CD4-positive, alpha-beta T cell (primary cell): ENCODE data around the gene DNAJC7. TPM values are rescaled to one million over a fixed set of nuclear protein-coding genes. Genes with fewer than 3 reads are reported as not detected.

ENCODE experiments used
- ATAC-seq: fragments of 200-7000 bp; cut with Tn5 transposase; one replicate; pipeline ENCODE4 v1.10.0; 2022; ENCODE audit warnings: mild to moderate bottlenecking; ENCODE audit not compliant: poor library complexity
- CTCF ChIA-PET: fragments of 350-600 bp; sonication (Branson Sonifier 250); formaldehyde crosslinking; loops from one replicate; lab custom pipeline; 2021; ENCODE audit warnings: antibody characterized with exemption, inconsistent platforms; lab: Charles Lee
- POLR2A ChIA-PET: fragments of 350-600 bp; sonication (Branson Sonifier 250); formaldehyde crosslinking; loops from one replicate; lab custom pipeline; 2021; ENCODE audit warnings: antibody characterized with exemption, inconsistent platforms; lab: Charles Lee
- DNase-seq, 14 experiments: peaks; one replicate each; pipeline ENCODE4 v3.0.0-alpha.2; 2013 to 2020; ENCODE audit warnings: mixed read lengths in 2 of 14
- H3K27ac ChIP-seq, 2 donors: one replicate each; pipeline versions ENCODE4 v1.5.1 to v1.7.0; 2013; ENCODE audit warnings: low read length in 2 of 2, low read depth in 1 of 2, mild to moderate bottlenecking in 1 of 2
- H3K27me3 ChIP-seq, 2 experiments: 1 replicate in 1 of 2; 2 replicates in 1 of 2; pipeline versions ENCODE4 v1.6.1 to v1.7.0; 2013; ENCODE audit warnings: low read length in 2 of 2, control low read depth in 1 of 2, mild to moderate bottlenecking in 1 of 2, moderate library complexity in 1 of 2; ENCODE audit not compliant: insufficient read depth in 2 of 2, control insufficient read depth in 1 of 2
- H3K36me3 ChIP-seq: one replicate; pipeline ENCODE4 v1.6.1; 2013; ENCODE audit warnings: low read length, control low read depth; ENCODE audit not compliant: insufficient read depth
- H3K4me1 ChIP-seq: one replicate; pipeline ENCODE4 v1.6.1; 2013; ENCODE audit warnings: low read length, control low read depth; ENCODE audit not compliant: insufficient read depth
- H3K4me3 ChIP-seq: one replicate; pipeline ENCODE4 v1.5.1; 2013; ENCODE audit warnings: mild to moderate bottlenecking, low read length, moderate library complexity
- H3K9me3 ChIP-seq, 2 experiments: 1 replicate in 1 of 2; 2 replicates in 1 of 2; pipeline versions ENCODE4 v1.6.1 to v1.7.0; 2013; ENCODE audit warnings: low read length in 2 of 2, mild to moderate bottlenecking in 2 of 2, control low read depth in 1 of 2, moderate library complexity in 1 of 2; ENCODE audit not compliant: control insufficient read depth in 1 of 2, insufficient read depth in 1 of 2
- H3K27ac Mint-ChIP-seq: one replicate; pipeline ENCODE4 v1.8.0; 2020; ENCODE audit warnings: mixed read lengths
- H3K27me3 Mint-ChIP-seq: one replicate; pipeline ENCODE4 v1.8.0; 2021; ENCODE audit warnings: mixed read lengths
- H3K36me3 Mint-ChIP-seq: one replicate; pipeline ENCODE4 v1.8.0; 2021; ENCODE audit warnings: low read depth, mixed read lengths
- H3K4me1 Mint-ChIP-seq: one replicate; pipeline ENCODE4 v1.8.0; 2021; ENCODE audit warnings: low read depth, mixed read lengths
- H3K4me3 Mint-ChIP-seq: one replicate; pipeline ENCODE4 v1.8.0; 2020; ENCODE audit warnings: mild to moderate bottlenecking, mixed read lengths
- H3K9me3 Mint-ChIP-seq: one replicate; pipeline ENCODE4 v1.8.0; 2020; ENCODE audit warnings: mixed read lengths
- intact Hi-C, 2 experiments: fragments of 100-400 bp; cut with DNase I in 1 of 2; cut with micrococcal nuclease in 1 of 2; formaldehyde crosslinking; loops; one replicate each; pipeline versions ENCODE4 v1.15.1 to v1.9.0; 2023 to 2025; cut with DNase I, micrococcal nuclease
- total RNA-seq, 174 experiments: library from RNA in 2 of 174; stranded (reverse) in 2 of 174; gene quantifications; one replicate each; pipeline ENCODE4 v1.2.3 and lab custom pipeline; 2021 to 2026
- TF ChIP-seq, protein P1 (sequence below): fragments of 200-600 bp; IDR thresholded peaks from one replicate; pipeline ENCODE4 v1.8.0; 2022; ENCODE audit warnings: antibody characterized with exemption, mild to moderate bottlenecking

The DNAJC7 gene
- total RNA-seq, 2 experiments from 2014 or later, result 117 to 140 TPM

DNA sequence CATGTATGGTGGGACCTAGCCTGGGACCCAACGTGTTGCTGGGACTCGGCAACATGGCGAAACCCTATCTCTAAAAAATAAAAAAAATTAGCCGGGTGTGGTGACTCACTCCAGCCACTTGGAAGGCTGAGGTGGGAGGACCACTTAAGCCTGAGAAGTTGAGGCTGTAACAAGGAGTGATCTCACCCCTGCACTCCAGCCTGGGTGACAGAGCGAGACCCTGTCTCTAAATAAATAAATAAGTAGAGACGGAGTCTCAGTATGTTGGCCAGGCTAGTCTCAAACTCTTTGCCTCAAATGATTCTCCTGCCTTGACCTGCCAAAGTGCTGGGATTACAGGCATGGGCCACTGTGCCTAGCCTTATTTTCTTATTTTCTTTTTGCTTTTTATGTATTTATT lies 60.7 kb downstream of the DNAJC7 start:
- Histone ChIP-seq H3K4me1 (no peaks in the 10 kb centered on the region), H3K27me3 (no peaks in the 10 kb centered on the region), H3K27ac (no peak overlapping the region), H3K4me3 (no peak overlapping the region), H3K9me3 (no peaks in the 10 kb centered on the region), H3K36me3 (no peaks in the 10 kb centered on the region)
- ChIA-PET CTCF (no interaction called here), POLR2A (no interaction called here)
- H3K4me1 Mint-ChIP-seq, result no peaks in the 10 kb centered on the region
- H3K27ac Mint-ChIP-seq, result no peak overlapping the region
- H3K36me3 Mint-ChIP-seq, result no peaks in the 10 kb centered on the region
- H3K27me3 Mint-ChIP-seq, result no peaks in the 10 kb centered on the region
- TF ChIP-seq, protein P1, sequence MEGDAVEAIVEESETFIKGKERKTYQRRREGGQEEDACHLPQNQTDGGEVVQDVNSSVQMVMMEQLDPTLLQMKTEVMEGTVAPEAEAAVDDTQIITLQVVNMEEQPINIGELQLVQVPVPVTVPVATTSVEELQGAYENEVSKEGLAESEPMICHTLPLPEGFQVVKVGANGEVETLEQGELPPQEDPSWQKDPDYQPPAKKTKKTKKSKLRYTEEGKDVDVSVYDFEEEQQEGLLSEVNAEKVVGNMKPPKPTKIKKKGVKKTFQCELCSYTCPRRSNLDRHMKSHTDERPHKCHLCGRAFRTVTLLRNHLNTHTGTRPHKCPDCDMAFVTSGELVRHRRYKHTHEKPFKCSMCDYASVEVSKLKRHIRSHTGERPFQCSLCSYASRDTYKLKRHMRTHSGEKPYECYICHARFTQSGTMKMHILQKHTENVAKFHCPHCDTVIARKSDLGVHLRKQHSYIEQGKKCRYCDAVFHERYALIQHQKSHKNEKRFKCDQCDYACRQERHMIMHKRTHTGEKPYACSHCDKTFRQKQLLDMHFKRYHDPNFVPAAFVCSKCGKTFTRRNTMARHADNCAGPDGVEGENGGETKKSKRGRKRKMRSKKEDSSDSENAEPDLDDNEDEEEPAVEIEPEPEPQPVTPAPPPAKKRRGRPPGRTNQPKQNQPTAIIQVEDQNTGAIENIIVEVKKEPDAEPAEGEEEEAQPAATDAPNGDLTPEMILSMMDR, result no peak
- DNase-seq (no peak), ATAC-seq (no peak)
- intact Hi-C loops, result no loop called here
- H3K4me3 Mint-ChIP-seq, result no peak overlapping the region
- no peaks in the 10 kb centered on the region for H3K9me3 Mint-ChIP-seq

DNA sequence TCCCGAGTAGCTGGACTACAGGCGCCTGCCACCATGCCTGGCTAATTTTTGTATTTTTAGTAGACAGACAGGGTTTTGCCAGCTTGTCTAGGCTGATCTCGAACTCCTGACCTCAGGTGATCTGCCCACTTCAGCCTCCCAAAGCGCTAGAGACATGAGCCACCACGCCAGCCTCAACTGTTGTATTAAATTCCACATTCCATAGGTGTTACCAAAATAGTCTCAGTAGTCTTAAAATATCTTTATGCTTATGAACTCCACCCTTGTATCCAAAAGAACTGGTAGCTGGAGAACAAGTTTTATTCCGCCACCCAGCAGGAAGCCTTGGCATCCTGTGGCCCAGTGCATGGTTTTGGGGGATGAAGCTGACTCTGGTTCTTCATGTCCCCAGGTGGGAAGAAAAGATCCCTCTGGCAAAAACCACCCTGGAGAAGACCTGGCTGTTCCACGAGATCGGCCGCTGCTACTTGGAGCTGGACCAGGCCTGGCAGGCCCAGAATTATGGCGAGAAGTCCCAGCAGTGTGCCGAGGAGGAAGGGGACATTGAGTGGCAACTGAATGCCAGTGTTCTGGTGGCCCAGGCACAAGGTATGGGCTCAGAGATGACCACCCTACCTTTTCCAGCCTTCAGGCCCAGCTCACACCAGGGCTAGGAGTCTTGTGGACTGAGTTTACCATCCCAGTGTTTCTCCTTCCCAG lies 68.3 kb downstream of the DNAJC7 start:
- no peak overlapping the region for H3K27ac ChIP-seq
- no peaks in the 10 kb centered on the region for H3K4me1 ChIP-seq
- no peaks in the 10 kb centered on the region for H3K36me3 ChIP-seq
- H3K36me3 Mint-ChIP-seq, result no peaks in the 10 kb centered on the region
- no peaks in the 10 kb centered on the region for H3K9me3 Mint-ChIP-seq
- ATAC-seq, result no peak
- no peak for DNase-seq
- no peak overlapping the region for H3K4me3 Mint-ChIP-seq
- ChIA-PET POLR2A (no interaction called here), CTCF (interaction anchor here (0.6 kb wide), 1 partner anchor 151 kb away, joined by 3 read pairs; no protein-coding TSS in a partner anchor)
- H3K4me1 Mint-ChIP-seq, result no peaks in the 10 kb centered on the region
- H3K9me3 ChIP-seq, result no peaks in the 10 kb centered on the region
- H3K27me3 ChIP-seq, result no peaks in the 10 kb centered on the region
- intact Hi-C loops, result no loop called here
- no peaks in the 10 kb centered on the region for H3K27me3 Mint-ChIP-seq
- H3K4me3 ChIP-seq, result no peak overlapping the region
- H3K27ac Mint-ChIP-seq, result no peak overlapping the region
- TF ChIP-seq, protein P1, result no peak

DNA sequence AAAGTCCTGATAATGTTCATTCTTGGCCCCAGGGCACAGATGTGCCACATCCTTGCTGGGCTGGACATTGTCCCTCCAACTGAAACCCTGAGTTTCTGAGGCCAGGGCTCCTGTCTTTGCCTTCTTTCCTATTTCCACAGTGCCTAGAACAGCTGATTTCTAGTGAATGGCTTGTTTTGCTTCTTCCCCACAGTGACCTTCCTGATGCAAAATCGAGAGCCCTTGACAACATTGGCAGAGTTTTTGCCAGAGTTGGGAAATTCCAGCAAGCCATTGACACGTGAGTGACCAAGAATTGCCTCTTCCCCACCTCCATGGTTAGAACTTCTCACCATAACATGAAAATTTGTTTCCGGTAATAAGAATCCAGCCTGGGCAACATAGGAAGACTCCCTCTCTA lies 72.3 kb downstream of the DNAJC7 start:
- Mint-ChIP-seq H3K27ac (no peak overlapping the region), H3K4me3 (no peak overlapping the region)
- CTCF ChIA-PET, result no interaction called here

More for the DNA sequence above, 72.3 kb downstream of the DNAJC7 start:
- Histone ChIP-seq H3K36me3 (no peaks in the 10 kb centered on the region), H3K27me3 (no peaks in the 10 kb centered on the region), H3K27ac (no peak overlapping the region), H3K4me1 (no peaks in the 10 kb centered on the region), H3K4me3 (no peak overlapping the region), H3K9me3 (no peaks in the 10 kb centered on the region)
- Mint-ChIP-seq H3K4me1 (no peaks in the 10 kb centered on the region), H3K36me3 (no peaks in the 10 kb centered on the region), H3K27me3 (no peaks in the 10 kb centered on the region), H3K9me3 (no peaks in the 10 kb centered on the region)
- ATAC-seq (no peak), DNase-seq (no peak)
- POLR2A ChIA-PET, result no interaction called here
- intact Hi-C loops, result no loop called here
- TF ChIP-seq, protein P1, result no peak
